ENCODE measurements around the gene MN1. TPM values are rescaled to one million over a fixed set of nuclear protein-coding genes. Genes with fewer than 3 reads are reported as not detected.

The MN1 gene
- total and polyA plus RNA-seq, 2 experiments from 2014 or later = 1.0 to 6.8 TPM

DNA sequence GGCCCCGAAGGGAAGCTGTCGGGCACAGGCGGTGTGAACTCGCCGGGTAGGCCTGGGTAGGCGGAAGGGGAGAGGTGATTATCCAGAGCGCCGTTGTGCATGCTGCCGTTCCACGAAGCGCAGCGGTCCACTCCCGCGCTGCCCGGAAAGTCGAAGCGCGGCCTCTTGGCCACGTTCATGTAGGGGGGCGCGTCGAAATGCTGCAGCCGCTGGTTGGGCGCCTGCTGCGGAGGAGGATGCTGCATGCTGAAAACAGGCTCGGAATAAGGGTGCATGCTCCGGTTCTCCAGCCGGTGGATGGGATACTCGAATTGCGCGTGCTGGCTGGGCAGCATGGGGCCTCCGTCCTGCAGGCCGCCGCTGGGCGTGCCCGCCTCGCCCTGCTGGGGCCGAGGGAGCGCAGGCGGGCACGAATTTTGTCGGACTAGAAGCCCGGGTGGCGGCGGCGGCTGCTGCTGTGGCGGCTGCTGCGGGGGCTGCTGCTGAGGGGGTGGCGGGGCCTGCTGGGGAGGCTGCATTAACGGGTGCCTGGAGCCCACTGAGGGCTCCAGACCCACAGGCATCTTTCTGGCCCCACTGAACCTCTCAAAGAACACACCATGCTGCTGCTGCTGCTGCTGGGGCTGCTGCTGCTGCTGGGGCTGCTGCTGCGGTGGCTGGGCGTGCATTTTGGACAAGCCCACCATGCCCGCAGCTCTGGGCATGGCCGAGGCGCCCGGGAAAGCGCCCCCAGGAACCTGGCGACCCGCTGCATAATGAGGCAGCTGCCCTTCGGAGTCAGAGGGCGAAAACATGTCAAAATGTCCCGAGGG is 2.3 kb downstream of the MN1 start:
- peak overlapping the region; percentile 69 for H3K4me3 Mint-ChIP-seq
- H3K4me3 ChIP-seq = peak overlapping the region; percentile 72
- peak overlapping the region; percentile 59 for H2AFZ ChIP-seq
- peaks cover 49% of the 10 kb centered on the region for H3K4me1 Mint-ChIP-seq
- no peaks in the 10 kb centered on the region for H3K36me3 ChIP-seq (ENCODE audit: insufficient read depth)
- peaks cover 100% of the 10 kb centered on the region for H3K27me3 ChIP-seq (ENCODE audit: insufficient read depth)
- ATAC-seq = 0 out of 3 replicates have a peak, but pooled peaks have one; percentile 0
- H3K27ac Mint-ChIP-seq = no peak overlapping the region
- H3K9me3 Mint-ChIP-seq = peaks cover 3% of the 10 kb centered on the region; the same call in 1 of the 3 replicates
- H4K20me1 ChIP-seq (replicated peaks; ENCODE audit: insufficient read depth) = peaks cover 13% of the 10 kb centered on the region; the same call in 1 of the 2 replicates
- peaks cover 50% of the 10 kb centered on the region for H3K4me1 ChIP-seq (ENCODE audit: insufficient read depth)
- H3F3A ChIP-seq (replicated peaks; ENCODE audit: low read depth) = peaks cover 11% of the 10 kb centered on the region; the same call in 1 of the 2 replicates
- peaks cover 88% of the 10 kb centered on the region for H3K27me3 Mint-ChIP-seq (ENCODE audit: insufficient read depth, low read depth, poor library complexity)
- H3K27ac ChIP-seq (ENCODE audit: low read depth) = no peak overlapping the region
- no peaks in the 10 kb centered on the region for H3K9me2 ChIP-seq (ENCODE audit: insufficient read depth)
- H3K36me3 Mint-ChIP-seq (ENCODE audit: low read depth) = no peaks in the 10 kb centered on the region; the same call in 2 of the 3 replicates
- no peak for TF ChIP-seq POLR2AphosphoS5 (IDR thresholded peaks at IDR 0.05; ENCODE audit: low read depth)
- TF ChIP-seq EZH2 (IDR thresholded peaks at IDR 0.05; ENCODE audit: low read depth, unreplicated experiment) = peak; percentile 57
- no peaks in the 10 kb centered on the region for H3K79me2 ChIP-seq (replicated peaks; ENCODE audit: insufficient read depth)
- H3K4me2 ChIP-seq = peak overlapping the region; percentile 93
- DNase-seq (ENCODE audit: low spot score) = no peak

DNA sequence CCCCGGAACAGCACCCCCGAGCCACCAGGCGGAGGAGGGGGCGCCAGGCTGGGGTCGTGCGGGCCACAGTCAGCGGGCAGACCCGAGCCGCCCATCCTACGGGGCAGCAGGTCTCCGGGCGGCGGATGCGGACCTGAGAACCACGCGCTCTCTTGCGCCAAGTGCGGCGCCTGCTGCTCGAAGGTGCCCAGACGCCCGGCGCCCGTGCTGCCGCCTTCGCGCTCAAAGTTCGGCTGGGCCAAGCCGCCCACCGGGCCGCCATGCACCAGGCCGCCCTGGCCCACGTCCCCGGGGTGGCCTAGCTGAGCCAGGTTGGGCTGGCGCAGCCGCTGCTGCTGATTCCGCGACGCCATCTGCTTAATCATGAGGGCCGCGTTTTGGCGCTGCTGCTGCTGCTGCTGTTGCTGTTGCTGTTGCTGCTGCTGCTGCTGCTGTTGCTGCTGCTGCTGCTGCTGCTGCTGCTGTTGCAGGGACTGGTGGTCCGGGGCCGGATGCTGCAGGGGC is 3.0 kb downstream of the MN1 start:
- no peaks in the 10 kb centered on the region for H3K79me2 ChIP-seq (replicated peaks; ENCODE audit: insufficient read depth)
- peaks cover 13% of the 10 kb centered on the region; the same call in 1 of the 2 replicates for H4K20me1 ChIP-seq (replicated peaks; ENCODE audit: insufficient read depth)
- peaks cover 50% of the 10 kb centered on the region for H3K4me1 ChIP-seq (ENCODE audit: insufficient read depth)
- Mint-ChIP-seq H3K4me3 (peak overlapping the region; percentile 69), H3K9me3 (peaks cover 3% of the 10 kb centered on the region; the same call in 1 of the 3 replicates), H3K27ac (no peak overlapping the region), H3K4me1 (peaks cover 50% of the 10 kb centered on the region), H3K36me3 (ENCODE audit: low read depth) (no peaks in the 10 kb centered on the region; the same call in 2 of the 3 replicates), H3K27me3 (ENCODE audit: insufficient read depth, low read depth, poor library complexity) (peaks cover 91% of the 10 kb centered on the region)
- H3F3A ChIP-seq (replicated peaks; ENCODE audit: low read depth) = peaks cover 11% of the 10 kb centered on the region; the same call in 1 of the 2 replicates
- peak; percentile 72 for DNase-seq (ENCODE audit: low spot score)
- H3K9me2 ChIP-seq (ENCODE audit: insufficient read depth) = no peaks in the 10 kb centered on the region
- peaks cover 100% of the 10 kb centered on the region for H3K27me3 ChIP-seq (ENCODE audit: insufficient read depth)
- peak overlapping the region; percentile 59 for H2AFZ ChIP-seq
- peak overlapping the region; percentile 93 for H3K4me2 ChIP-seq
- no peak overlapping the region for H3K27ac ChIP-seq (ENCODE audit: low read depth)
- peak overlapping the region; percentile 72 for H3K4me3 ChIP-seq
- H3K36me3 ChIP-seq (ENCODE audit: insufficient read depth) = no peaks in the 10 kb centered on the region
- TF ChIP-seq, protein P1, sequence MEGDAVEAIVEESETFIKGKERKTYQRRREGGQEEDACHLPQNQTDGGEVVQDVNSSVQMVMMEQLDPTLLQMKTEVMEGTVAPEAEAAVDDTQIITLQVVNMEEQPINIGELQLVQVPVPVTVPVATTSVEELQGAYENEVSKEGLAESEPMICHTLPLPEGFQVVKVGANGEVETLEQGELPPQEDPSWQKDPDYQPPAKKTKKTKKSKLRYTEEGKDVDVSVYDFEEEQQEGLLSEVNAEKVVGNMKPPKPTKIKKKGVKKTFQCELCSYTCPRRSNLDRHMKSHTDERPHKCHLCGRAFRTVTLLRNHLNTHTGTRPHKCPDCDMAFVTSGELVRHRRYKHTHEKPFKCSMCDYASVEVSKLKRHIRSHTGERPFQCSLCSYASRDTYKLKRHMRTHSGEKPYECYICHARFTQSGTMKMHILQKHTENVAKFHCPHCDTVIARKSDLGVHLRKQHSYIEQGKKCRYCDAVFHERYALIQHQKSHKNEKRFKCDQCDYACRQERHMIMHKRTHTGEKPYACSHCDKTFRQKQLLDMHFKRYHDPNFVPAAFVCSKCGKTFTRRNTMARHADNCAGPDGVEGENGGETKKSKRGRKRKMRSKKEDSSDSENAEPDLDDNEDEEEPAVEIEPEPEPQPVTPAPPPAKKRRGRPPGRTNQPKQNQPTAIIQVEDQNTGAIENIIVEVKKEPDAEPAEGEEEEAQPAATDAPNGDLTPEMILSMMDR (conservative IDR thresholded peaks at IDR 0.05; ENCODE audit: low read depth in 2 of 2) = no peak
- TF ChIP-seq EZH2 (IDR thresholded peaks at IDR 0.05; ENCODE audit: low read depth, unreplicated experiment) = peak; percentile 1
- ATAC-seq = peak; percentile 4
